GM21723 (cell line): ENCODE measurements around the gene UBASH3B.

Experiments
- ATAC-seq: cut with Tn5 transposase; IDR thresholded peaks from one replicate; pipeline ENCODE4 v1.9.1; 2021; ENCODE audit warnings: mild to moderate bottlenecking, moderate library complexity; ENCODE audit not compliant: unreplicated experiment

Gene UBASH3B

GRCh38 chr11:122707111-122707510 is 51.6 kb downstream of the UBASH3B start:
- no peak for ATAC-seq

GRCh38 chr11:122707901-122708300 is 52.4 kb downstream of the UBASH3B start:
- no peak for ATAC-seq

- no peak for ATAC-seq
These were observed 53.7 kb downstream of the UBASH3B start for GRCh38 chr11:122709039-122709760.

GRCh38 chr11:122711362-122711761 is 55.8 kb downstream of the UBASH3B start:
- ATAC-seq = no peak

- ATAC-seq = no peak
These were observed 56.4 kb downstream of the UBASH3B start for GRCh38 chr11:122711831-122712381.

- peak; percentile 60 for ATAC-seq
These were observed 58.5 kb downstream of the UBASH3B start for GRCh38 chr11:122714004-122714403.

GRCh38 chr11:122714484-122714883 is 59.0 kb downstream of the UBASH3B start:
- no peak for ATAC-seq

- ATAC-seq = no peak
These were observed 60.3 kb downstream of the UBASH3B start for GRCh38 chr11:122715548-122716440.

- peak; percentile 85 for ATAC-seq
These were observed 61.8 kb downstream of the UBASH3B start for GRCh38 chr11:122717264-122717867.

- no peak for ATAC-seq
These were observed 64.8 kb downstream of the UBASH3B start for GRCh38 chr11:122720107-122720881.

- ATAC-seq = no peak
These were observed 65.9 kb downstream of the UBASH3B start for GRCh38 chr11:122721201-122721963.

GRCh38 chr11:122721964-122722266 is 66.4 kb downstream of the UBASH3B start:
- ATAC-seq = no peak

GRCh38 chr11:122723106-122723505 is 67.6 kb downstream of the UBASH3B start:
- no peak for ATAC-seq

- no peak for ATAC-seq
These were observed 68.1 kb downstream of the UBASH3B start for GRCh38 chr11:122723576-122723975.

GRCh38 chr11:122724520-122724919 is 69.0 kb downstream of the UBASH3B start:
- ATAC-seq = no peak

- ATAC-seq = no peak
These were observed 70.5 kb downstream of the UBASH3B start for GRCh38 chr11:122726028-122726427.

- ATAC-seq = peak; percentile 85
These were observed 71.8 kb downstream of the UBASH3B start for GRCh38 chr11:122727101-122727929.

GRCh38 chr11:122728561-122728960 is 73.0 kb downstream of the UBASH3B start:
- ATAC-seq = no peak

GRCh38 chr11:122729139-122729538 is 73.6 kb downstream of the UBASH3B start:
- no peak for ATAC-seq
